Germinal center (tissue), 1 donor: ENCODE data around the gene CERS1.

Experiments
- DNase-seq: peaks from one replicate; pipeline ENCODE4 v3.0.0; 2012; ENCODE audit warnings: mixed read lengths, low spot score

The CERS1 gene

GRCh38 chr19:18898607-18899408, 2.9 kb upstream of the CERS1 start:
- DNase-seq = no peak

GRCh38 chr19:18898081-18898606, 2.2 kb upstream of the CERS1 start:
- no peak for DNase-seq

GRCh38 chr19:18897094-18898029, 1.4 kb upstream of the CERS1 start:
- no peak for DNase-seq

DNA sequence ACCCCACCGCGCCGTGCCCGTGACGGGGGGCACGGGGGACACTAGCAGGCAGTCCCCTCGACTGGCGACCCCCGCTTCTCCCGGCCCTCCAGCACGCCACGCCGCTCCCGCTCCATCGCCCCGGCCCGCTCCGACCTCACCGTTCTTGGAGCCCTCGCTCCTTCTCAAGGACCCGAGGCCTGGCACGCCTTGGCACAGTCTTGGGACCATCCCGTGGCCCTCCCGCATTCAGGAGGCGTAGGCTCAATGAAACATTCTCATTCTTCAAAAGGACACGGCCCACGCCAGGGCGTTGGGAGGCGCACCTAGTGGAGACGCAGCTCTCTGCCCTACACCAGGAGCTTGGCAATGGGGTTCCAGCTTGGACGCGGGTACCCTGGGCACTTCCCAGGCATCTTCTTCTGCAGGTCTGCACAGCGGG, 473 bp upstream of the CERS1 start:
- peak; percentile 28 for DNase-seq

- DNase-seq = peak; percentile 35
These were observed 727 bp downstream of the CERS1 start for GRCh38 chr19:18895038-18895823.

DNA sequence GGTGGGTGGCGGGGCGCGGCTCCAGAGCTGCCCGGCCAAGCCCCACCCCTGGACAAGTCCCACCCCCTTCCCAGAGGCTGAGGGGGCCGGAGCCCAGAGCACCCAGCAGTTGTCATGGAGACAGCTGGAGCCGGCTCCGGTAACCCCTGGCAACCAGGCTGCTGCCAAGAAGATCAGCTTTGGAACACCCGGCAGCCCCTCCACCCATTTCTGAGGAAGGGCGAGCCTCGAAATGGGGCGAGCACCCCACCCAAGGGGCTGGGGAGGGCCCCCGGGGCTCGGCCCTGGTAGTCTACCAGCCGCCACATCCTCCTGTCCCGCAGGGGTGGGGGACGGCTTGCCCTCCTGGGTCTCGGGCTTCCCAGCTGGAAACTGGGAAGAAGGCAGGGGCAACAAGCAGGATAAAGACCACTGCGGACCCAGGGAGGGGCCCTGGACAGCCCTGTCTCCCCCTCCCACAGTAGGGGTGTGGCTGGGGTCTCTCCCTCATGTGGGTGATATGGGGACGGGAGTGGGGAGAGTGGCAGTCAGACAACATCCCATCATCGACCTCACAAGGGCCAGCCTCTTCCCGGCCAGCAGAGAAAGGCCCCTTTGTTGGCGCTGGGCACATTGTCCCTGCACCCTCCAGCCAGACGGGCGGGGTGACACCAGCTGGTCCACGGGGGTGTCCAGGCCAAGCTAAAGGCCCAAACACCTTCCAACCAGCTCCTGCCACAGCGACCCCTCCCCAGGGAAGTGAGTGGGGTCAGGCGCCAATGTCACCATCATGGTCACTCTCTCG, 1.5 kb downstream of the CERS1 start:
- DNase-seq = no peak

- no peak for DNase-seq
These were observed 2.2 kb downstream of the CERS1 start for GRCh38 chr19:18893587-18894253.

GRCh38 chr19:18889949-18890745, 5.8 kb downstream of the CERS1 start:
- no peak for DNase-seq

GRCh38 chr19:18886972-18887371, 9.0 kb downstream of the CERS1 start:
- DNase-seq = no peak

- DNase-seq = no peak
These were observed 12.2 kb downstream of the CERS1 start for GRCh38 chr19:18883526-18884304.

DNA sequence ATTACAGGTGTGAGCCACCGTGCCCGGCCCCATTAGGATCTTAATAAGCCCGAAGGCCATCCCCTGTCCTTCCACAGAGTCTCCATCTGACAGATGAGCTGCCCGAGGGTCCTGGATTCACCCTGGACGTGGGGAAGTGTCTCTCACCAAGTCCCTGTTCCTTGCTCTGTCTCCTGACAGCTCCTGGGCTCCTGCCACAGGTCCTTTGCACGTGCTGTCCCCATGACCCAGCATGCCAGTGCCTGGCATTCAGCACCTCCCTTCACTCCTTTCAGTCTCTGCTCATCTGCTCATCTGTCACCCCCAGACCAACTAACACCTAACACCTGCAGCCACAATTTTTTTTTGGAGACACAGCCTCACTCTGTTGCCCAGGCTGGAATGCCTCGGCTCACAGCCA, 14.5 kb downstream of the CERS1 start:
- DNase-seq = no peak

DNA sequence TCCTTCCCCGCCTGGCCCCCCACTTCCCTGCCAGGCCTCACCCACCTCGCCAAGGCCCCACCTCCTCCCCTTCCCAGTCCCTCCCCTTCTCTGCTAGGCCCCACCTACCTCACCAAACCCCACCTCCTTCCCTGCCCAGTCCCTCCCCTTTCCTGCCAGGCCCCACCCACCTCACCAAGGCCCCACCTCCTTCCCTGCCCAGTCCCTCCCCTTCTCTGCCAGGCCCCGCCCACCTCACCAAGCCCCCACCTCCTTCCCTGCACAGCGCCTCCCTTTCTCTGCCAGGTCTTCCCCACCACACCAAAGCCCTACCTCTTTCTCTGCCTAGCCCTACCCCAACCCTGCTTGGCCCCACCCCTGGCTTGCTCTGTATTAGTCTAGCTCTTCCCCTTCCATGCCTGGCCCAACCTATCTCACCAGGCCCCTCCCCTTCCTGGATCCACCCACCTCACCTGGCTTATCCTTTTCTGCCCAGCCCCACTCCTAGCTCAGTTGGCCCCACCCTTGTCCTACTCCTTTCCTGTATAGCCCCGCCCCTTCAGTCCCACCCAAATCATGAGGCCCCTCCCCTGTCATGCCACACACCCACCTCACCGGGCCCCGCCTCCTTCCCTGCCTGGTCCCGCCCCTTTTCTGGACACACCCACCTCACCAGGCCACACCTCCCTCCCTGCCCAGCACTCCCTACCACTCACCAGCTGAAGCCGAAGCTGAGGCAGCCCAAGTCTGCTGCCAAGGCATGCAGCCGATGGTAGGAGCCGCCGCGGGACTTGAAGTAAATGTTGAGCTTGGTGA, 16.2 kb downstream of the CERS1 start:
- peak; percentile 36 for DNase-seq

GRCh38 chr19:18878858-18879578, 16.9 kb downstream of the CERS1 start:
- no peak for DNase-seq

- no peak for DNase-seq
These were observed 17.7 kb downstream of the CERS1 start for GRCh38 chr19:18878058-18878797.

GRCh38 chr19:18876865-18877264, 19.1 kb downstream of the CERS1 start:
- DNase-seq = no peak

DNA sequence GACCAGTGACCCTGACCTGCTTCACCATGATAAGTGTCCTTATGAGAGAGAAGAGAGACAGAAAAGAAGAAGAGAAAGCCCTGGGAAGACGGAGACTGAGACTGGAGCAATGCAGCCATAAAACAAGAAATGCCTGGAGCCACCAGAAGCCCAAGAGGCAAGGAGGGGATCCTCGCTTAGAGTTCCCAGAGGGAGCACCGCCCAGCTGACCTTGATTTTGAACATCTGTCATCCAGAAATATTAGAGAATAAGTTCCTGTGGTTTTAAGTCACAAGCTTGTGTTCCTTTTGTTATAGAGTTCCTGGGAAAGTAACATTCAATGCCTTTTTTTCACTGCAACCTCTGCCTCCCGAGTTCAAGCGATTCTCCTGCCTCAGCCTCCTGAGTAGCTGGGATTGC, 20.2 kb downstream of the CERS1 start:
- no peak for DNase-seq

- no peak for DNase-seq
These were observed 24.4 kb downstream of the CERS1 start for GRCh38 chr19:18871543-18871942.
